Measurements from ENCODE around the gene CCIN. TPM values are rescaled to one million over a fixed set of nuclear protein-coding genes. Genes with fewer than 3 reads are reported as not detected.
A peak's percentile ranks its signal among the peaks of the same experiment; 100 is the strongest.

Gene CCIN
- total RNA-seq, 2 donors from 2014 or later: 1.6 to 2.3 TPM

DNA sequence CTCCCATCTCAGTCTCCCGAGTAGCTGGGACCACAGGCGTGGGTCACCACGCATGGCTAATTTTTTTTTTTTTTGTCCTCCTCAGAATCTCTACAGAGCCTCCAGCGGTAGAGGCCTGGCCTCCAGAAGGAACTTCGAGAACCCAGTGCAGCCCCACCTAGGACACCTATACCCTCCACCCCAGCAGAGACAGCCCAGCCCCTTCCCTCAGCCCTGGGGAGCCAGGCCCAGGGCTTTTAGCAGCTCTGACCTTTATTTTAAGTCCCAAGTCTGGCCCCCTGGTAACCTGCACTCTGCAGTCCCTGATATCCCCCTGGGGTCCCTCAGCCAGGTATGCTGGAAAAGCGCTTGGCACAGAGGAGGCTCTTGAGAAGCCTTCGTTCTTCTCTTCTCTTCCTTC lies 27.4 kb upstream of the CCIN start:
- peaks cover 26 to 68% of the 10 kb centered on the region in 2 donors for H3K4me1 ChIP-seq (ENCODE audit: control insufficient read depth in 1 of 2, low read depth in 2 of 2)
- no peaks in the 10 kb centered on the region for H3K9me3 ChIP-seq
- no peak overlapping the region for H3K4me3 ChIP-seq
- no peak for ATAC-seq (ENCODE audit: insufficient number of reproducible peaks, low FRiP score, low read depth)
- H3K27ac ChIP-seq: peak overlapping the region; percentile 53 to 71
- H3K36me3 ChIP-seq: no peaks in the 10 kb centered on the region
- no peak for DNase-seq (ENCODE audit: low spot score)
- no peaks in the 10 kb centered on the region for H3K27me3 ChIP-seq (replicated peaks; ENCODE audit: insufficient read depth)
- TF ChIP-seq, protein P1, sequence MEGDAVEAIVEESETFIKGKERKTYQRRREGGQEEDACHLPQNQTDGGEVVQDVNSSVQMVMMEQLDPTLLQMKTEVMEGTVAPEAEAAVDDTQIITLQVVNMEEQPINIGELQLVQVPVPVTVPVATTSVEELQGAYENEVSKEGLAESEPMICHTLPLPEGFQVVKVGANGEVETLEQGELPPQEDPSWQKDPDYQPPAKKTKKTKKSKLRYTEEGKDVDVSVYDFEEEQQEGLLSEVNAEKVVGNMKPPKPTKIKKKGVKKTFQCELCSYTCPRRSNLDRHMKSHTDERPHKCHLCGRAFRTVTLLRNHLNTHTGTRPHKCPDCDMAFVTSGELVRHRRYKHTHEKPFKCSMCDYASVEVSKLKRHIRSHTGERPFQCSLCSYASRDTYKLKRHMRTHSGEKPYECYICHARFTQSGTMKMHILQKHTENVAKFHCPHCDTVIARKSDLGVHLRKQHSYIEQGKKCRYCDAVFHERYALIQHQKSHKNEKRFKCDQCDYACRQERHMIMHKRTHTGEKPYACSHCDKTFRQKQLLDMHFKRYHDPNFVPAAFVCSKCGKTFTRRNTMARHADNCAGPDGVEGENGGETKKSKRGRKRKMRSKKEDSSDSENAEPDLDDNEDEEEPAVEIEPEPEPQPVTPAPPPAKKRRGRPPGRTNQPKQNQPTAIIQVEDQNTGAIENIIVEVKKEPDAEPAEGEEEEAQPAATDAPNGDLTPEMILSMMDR (IDR thresholded peaks at IDR 0.05): no peak

DNA sequence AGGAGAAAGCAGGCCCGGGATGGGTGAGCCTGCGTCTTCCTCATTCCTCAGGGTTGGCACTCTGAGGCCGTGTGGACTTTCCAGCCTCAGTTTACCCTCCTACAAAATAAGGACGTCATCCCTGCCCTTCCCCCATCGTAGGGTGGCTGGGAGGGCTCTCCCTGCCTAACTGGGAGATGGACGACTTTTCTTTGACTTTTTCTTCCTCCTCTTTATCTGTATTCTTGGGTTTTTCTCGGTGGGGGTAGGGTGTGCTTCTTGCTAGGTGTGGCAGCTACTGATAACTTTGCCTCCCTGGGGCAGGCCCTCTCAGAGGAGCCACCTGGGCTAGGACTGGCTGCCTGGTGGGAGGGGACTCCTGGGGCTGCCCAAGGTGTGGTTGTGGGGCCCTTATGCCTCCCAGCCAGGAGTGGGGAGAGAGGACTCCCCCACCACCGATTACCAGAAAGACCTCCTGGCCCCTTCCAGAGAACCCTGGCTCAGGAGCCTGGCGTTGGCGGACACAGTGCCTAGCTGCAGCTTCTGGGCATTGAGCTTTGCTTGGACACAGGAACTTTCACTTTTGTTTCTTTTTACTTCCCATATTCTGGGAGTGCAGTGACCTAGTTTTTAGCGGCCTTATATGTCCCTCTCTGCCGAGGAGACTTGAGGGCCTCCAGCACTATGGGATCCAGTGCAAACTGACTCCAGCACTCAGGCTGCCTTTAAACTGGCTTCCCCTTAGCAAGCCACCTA lies 26.5 kb upstream of the CCIN start:
- Histone ChIP-seq H3K4me1 (ENCODE audit: control insufficient read depth in 1 of 2, low read depth in 2 of 2) (peaks cover 24 to 69% of the 10 kb centered on the region in 2 donors), H3K27me3 (replicated peaks; ENCODE audit: insufficient read depth) (no peaks in the 10 kb centered on the region), H3K36me3 (no peaks in the 10 kb centered on the region), H3K9me3 (no peaks in the 10 kb centered on the region), H3K4me3 (peak overlapping the region; percentile 53), H3K27ac (peak overlapping the region; percentile 53 to 71)
- ATAC-seq (ENCODE audit: insufficient number of reproducible peaks, low FRiP score, low read depth): no peak
- TF ChIP-seq, protein P1 (IDR thresholded peaks at IDR 0.05): no peak
- no peak for DNase-seq (ENCODE audit: low spot score)

DNA sequence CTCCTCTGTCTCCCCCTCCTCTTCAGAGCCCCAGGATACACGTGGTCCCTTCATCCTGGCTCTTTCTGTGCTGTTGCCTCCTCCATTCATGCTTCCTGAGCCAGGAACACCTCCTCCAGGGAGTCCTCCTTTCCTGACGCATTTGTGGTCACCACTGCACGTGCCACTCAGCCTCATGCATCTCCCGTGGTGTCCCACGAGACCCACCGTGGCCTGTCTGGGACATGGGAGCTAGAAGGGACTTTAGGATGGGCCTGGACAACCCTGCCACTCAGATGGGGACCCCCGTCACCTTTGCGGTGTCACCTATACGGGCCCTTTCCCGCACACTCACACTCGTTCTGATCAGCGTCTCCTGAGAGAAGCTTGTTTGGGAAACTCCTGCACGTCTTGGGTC lies 25.9 kb upstream of the CCIN start:
- Histone ChIP-seq H3K27me3 (replicated peaks; ENCODE audit: insufficient read depth) (no peaks in the 10 kb centered on the region), H3K36me3 (no peaks in the 10 kb centered on the region), H3K9me3 (no peaks in the 10 kb centered on the region), H3K27ac (peak overlapping the region; percentile 53 to 71), H3K4me1 (ENCODE audit: control insufficient read depth in 1 of 2, low read depth in 2 of 2) (peaks cover 26 to 69% of the 10 kb centered on the region in 2 donors), H3K4me3 (peak overlapping the region; percentile 53)
- ATAC-seq (ENCODE audit: insufficient number of reproducible peaks, low FRiP score, low read depth) (no peak), DNase-seq (ENCODE audit: low spot score) (no peak)
- TF ChIP-seq, protein P1 (IDR thresholded peaks at IDR 0.05): no peak

DNA sequence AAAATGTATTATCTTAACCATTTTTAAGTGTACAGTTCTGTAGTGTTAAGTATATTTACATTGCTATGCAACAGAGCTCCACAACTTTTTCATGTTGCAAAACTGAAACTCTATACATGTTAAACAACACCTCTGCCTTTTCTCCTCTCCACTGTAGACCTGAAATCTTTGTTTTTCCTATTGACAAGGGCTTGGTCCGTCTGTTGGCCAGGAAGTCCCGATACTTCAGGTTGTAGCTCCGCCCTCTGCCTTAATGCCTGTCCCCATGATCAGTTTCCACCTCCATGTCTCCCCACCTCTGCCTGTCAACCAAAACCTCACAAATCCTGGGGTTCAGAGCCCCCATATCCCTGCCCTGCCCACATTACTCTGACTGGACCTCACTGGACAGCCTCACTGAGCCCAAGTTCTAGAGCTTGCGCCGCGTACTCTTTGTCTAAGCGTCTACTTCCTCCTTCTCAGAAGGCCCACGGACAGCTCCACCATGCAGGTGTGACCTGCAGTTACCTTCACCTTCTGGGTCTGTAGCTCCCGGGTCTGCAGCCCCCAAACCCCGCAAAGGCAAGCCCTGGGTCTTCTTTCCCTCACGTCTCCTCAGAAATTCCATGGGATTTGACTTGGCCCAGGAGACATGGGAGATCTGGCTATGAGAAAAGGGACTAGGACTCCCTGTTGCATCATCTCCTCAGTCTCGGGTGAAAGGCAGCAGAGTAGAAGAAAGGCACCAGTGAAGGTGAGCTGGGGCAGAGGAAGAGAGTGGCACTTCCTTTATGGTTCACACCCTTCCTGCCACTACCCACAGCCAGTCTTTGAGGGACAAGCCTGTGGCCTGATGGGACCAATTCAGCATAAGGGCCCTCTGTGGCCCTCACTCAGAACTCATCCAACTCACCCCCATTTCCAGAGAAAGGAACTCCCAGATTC lies 24.6 kb upstream of the CCIN start:
- DNase-seq (ENCODE audit: low spot score): no peak
- no peak overlapping the region for H3K4me3 ChIP-seq
- H3K9me3 ChIP-seq: no peaks in the 10 kb centered on the region
- ATAC-seq (ENCODE audit: insufficient number of reproducible peaks, low FRiP score, low read depth): no peak
- H3K27ac ChIP-seq: no peak overlapping the region
- TF ChIP-seq, protein P1 (IDR thresholded peaks at IDR 0.05): no peak
- H3K36me3 ChIP-seq: no peaks in the 10 kb centered on the region
- H3K4me1 ChIP-seq (ENCODE audit: control insufficient read depth in 1 of 2, low read depth in 2 of 2): peaks cover 38 to 70% of the 10 kb centered on the region in 2 donors
- no peaks in the 10 kb centered on the region for H3K27me3 ChIP-seq (replicated peaks; ENCODE audit: insufficient read depth)

- no peaks in the 10 kb centered on the region for H3K9me3 ChIP-seq
- TF ChIP-seq, protein P1 (IDR thresholded peaks at IDR 0.05): no peak
- H3K36me3 ChIP-seq: peaks cover 4% of the 10 kb centered on the region
- ATAC-seq (ENCODE audit: insufficient number of reproducible peaks, low FRiP score, low read depth): no peak
- H3K27me3 ChIP-seq (replicated peaks; ENCODE audit: insufficient read depth): no peaks in the 10 kb centered on the region
- H3K27ac ChIP-seq: no peak overlapping the region
- no peak overlapping the region for H3K4me3 ChIP-seq
- no peak for DNase-seq (ENCODE audit: low spot score)
- peaks cover 37 to 63% of the 10 kb centered on the region in 2 donors for H3K4me1 ChIP-seq (ENCODE audit: control insufficient read depth in 1 of 2, low read depth in 2 of 2)
Observed at GRCh38 chr9:36145970-36146369, 23.2 kb upstream of the CCIN start.
